CD4-positive, alpha-beta T cell treated with Interleukin-17A for 4 hours (primary cell): Measurements from ENCODE around the gene SLC4A8.
"Not testable (repeated sequence)": the region's sequence is repeated elsewhere in the genome, so short reads cannot be mapped to it uniquely, and the experiment has no call there.

Experiments used
- DNase-seq: peaks from one replicate; pipeline ENCODE4 v3.0.0-alpha.2; 2020; ENCODE audit warnings: mixed read lengths

Gene SLC4A8

GRCh38 chr12:51482929-51483697 is 58.5 kb downstream of the SLC4A8 start:
- peak; percentile 40 for DNase-seq

GRCh38 chr12:51484119-51484518 is 59.5 kb downstream of the SLC4A8 start:
- DNase-seq = peak; percentile 3

GRCh38 chr12:51488281-51488680 is 63.6 kb downstream of the SLC4A8 start:
- no peak for DNase-seq

GRCh38 chr12:51493281-51493680 is 68.7 kb downstream of the SLC4A8 start:
- no peak for DNase-seq

GRCh38 chr12:51496895-51497294 is 72.3 kb downstream of the SLC4A8 start:
- DNase-seq = no peak

GRCh38 chr12:51504851-51505250 is 80.2 kb downstream of the SLC4A8 start:
- no peak for DNase-seq

GRCh38 chr12:51505360-51506105 is 80.9 kb downstream of the SLC4A8 start:
- no peak for DNase-seq

GRCh38 chr12:51507178-51507577 is 82.5 kb downstream of the SLC4A8 start:
- DNase-seq = no peak

GRCh38 chr12:51508285-51508684 is 83.7 kb downstream of the SLC4A8 start:
- no peak for DNase-seq

- DNase-seq = no peak
These were observed 87.1 kb downstream of the SLC4A8 start for GRCh38 chr12:51511546-51512260.

GRCh38 chr12:51512438-51512837 is 87.8 kb downstream of the SLC4A8 start:
- no peak for DNase-seq

- not testable (repeated sequence) for DNase-seq
These were observed 90.4 kb downstream of the SLC4A8 start for GRCh38 chr12:51515037-51515436.

GRCh38 chr12:51517316-51517715 is 92.7 kb downstream of the SLC4A8 start:
- DNase-seq = no peak

- DNase-seq = no peak
These were observed 93.2 kb downstream of the SLC4A8 start for GRCh38 chr12:51517800-51518199.

GRCh38 chr12:51519755-51520154 is 95.1 kb downstream of the SLC4A8 start:
- no peak for DNase-seq

GRCh38 chr12:51520576-51521325 is 96.1 kb downstream of the SLC4A8 start:
- DNase-seq = no peak

GRCh38 chr12:51521554-51522276 is 97.1 kb downstream of the SLC4A8 start:
- DNase-seq = no peak

- DNase-seq = no peak
These were observed 98.1 kb downstream of the SLC4A8 start for GRCh38 chr12:51522696-51523095.

GRCh38 chr12:51524386-51524901 is 99.8 kb downstream of the SLC4A8 start:
- DNase-seq = no peak

GRCh38 chr12:51525518-51525917 is 100.9 kb downstream of the SLC4A8 start:
- DNase-seq = no peak

GRCh38 chr12:51527966-51528365 is 103.3 kb downstream of the SLC4A8 start:
- no peak for DNase-seq
